Kidney epithelial cell (primary cell): ENCODE data around the gene FGF12. TPM values are rescaled to one million over a fixed set of nuclear protein-coding genes. Genes with fewer than 3 reads are reported as not detected.

Source experiments
- DNase-seq: peaks from one replicate; pipeline ENCODE4 v3.0.0-alpha.2; 2010; ENCODE audit warnings: low read depth
- H3K27me3 ChIP-seq: 2 replicates; pipeline ENCODE4 v1.6.0; 2011; ENCODE audit warnings: low read length; ENCODE audit not compliant: control insufficient read depth, insufficient read depth
- H3K36me3 ChIP-seq: 2 replicates; pipeline ENCODE4 v1.5.1; 2011; ENCODE audit warnings: low read length; ENCODE audit not compliant: control insufficient read depth, insufficient read depth
- H3K4me3 ChIP-seq: 2 replicates; pipeline ENCODE4 v1.5.1; 2011; ENCODE audit warnings: low read depth, mild to moderate bottlenecking, control low read depth, low read length
- total RNA-seq: library from RNA; depleted of rRNA; stranded (reverse); fragments of >200 nt; gene quantifications from 2 replicates; pipeline ENCODE4 v1.2.3, GENCODE V29; 2015
- TF ChIP-seq, protein P1 (sequence below): IDR thresholded peaks from 2 replicates; pipeline ENCODE4 v1.5.1; 2011; ENCODE audit warnings: mild to moderate bottlenecking, moderate library complexity, low read length, control low read depth, inconsistent platforms; ENCODE audit not compliant: insufficient read depth, poor library complexity, severe bottlenecking

FGF12 gene
- total RNA-seq, 1 donor from 2014 or later = 3.2 TPM

DNA sequence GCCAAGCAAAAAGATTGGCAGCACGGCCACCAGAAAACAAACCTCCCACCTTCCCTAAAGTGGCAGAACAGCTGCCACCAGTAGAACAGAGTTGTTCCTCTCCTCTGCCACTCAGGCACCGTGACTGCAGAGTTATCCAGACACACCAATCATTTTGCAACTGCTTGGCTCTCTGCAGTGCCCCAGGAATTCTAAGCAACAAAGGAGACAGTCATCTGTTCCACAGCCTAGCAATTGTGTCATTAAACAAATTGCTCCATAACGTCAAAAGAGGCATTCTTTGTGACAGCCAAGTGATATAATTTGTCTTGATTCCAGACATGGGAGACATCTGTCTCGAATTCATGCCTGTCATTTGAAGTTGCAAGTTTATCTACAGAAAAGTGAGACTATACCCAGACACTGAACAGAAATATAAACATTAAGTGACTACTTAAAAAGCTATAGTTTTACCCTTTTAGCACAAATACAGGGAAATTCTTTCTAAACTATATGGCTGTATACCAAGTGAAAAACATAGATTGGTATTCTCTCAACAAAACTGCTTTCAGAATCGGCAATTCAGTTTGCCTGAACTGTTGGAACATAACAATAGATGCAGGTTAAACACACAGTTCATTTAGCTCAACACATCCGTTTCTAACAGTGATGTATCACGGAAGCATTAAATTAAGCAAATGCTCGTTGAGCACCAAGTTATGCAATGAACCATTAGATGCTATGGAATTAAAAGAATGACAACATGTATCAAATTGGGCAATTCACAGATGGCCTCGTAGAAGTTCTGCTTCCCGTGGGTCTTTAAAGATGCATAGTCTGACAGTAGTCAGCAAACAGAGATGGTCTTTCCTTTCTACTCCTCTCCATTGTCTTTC is 281.3 kb downstream of the FGF12 start:
- Histone ChIP-seq H3K36me3 (no peaks in the 10 kb centered on the region), H3K4me3 (no peak overlapping the region), H3K27me3 (peaks cover 2% of the 10 kb centered on the region)
- DNase-seq = no peak
- TF ChIP-seq, protein P1, sequence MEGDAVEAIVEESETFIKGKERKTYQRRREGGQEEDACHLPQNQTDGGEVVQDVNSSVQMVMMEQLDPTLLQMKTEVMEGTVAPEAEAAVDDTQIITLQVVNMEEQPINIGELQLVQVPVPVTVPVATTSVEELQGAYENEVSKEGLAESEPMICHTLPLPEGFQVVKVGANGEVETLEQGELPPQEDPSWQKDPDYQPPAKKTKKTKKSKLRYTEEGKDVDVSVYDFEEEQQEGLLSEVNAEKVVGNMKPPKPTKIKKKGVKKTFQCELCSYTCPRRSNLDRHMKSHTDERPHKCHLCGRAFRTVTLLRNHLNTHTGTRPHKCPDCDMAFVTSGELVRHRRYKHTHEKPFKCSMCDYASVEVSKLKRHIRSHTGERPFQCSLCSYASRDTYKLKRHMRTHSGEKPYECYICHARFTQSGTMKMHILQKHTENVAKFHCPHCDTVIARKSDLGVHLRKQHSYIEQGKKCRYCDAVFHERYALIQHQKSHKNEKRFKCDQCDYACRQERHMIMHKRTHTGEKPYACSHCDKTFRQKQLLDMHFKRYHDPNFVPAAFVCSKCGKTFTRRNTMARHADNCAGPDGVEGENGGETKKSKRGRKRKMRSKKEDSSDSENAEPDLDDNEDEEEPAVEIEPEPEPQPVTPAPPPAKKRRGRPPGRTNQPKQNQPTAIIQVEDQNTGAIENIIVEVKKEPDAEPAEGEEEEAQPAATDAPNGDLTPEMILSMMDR = no peak

DNA sequence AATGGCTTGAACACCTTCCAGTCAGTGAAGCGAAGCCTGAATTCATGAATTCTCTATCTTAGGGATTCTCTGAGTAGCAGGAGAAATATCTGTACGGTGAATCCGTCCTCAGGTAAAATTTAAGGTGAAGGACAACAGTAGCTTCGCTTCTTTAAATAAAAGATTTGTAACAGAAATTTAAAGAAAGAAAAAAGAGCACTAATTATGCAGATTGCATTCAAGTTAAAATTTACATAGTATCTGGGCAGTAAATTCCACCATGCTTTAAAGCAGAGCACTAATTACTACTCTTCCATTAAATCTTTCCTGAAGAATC is 282.6 kb downstream of the FGF12 start:
- no peak for DNase-seq
- Histone ChIP-seq H3K36me3 (no peaks in the 10 kb centered on the region), H3K4me3 (no peak overlapping the region), H3K27me3 (peaks cover 2% of the 10 kb centered on the region)
- TF ChIP-seq, protein P1 = no peak

DNA sequence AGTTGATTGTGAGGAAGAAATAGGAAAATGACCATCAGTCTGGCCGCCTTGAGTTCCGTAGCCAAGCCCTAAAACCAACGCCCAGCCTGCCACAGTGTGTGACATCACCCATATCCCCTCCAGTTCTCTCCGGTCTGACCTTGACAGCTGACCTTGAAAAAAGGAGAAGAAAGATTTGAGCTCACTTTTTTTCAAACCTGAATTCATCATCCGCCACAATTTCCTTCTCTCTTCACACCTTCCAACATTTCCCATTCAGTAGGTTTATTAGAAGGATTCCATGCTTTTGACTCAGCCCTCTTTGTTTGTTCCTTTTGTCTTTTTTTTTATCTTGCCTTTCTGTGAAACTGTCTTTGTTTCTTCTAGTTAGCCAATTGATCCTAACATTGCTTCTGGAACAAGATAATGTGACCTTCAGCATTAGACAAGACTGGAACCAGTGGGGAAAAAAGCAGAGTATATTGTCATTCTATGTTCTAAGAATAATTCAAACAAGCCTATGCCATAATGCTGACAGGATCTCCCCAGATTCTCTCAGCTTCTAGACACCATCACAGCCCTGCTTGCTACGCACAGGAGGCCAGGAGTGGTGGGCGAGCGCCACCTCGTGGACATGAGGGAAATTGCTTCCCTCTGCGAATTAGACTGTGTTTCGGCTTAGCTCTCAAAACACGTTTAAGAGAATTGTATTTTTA is 283.1 kb downstream of the FGF12 start:
- H3K4me3 ChIP-seq = no peak overlapping the region
- TF ChIP-seq, protein P1 = peak; percentile 96
- H3K27me3 ChIP-seq = peaks cover under 1% of the 10 kb centered on the region
- DNase-seq = no peak
- H3K36me3 ChIP-seq = no peaks in the 10 kb centered on the region

DNA sequence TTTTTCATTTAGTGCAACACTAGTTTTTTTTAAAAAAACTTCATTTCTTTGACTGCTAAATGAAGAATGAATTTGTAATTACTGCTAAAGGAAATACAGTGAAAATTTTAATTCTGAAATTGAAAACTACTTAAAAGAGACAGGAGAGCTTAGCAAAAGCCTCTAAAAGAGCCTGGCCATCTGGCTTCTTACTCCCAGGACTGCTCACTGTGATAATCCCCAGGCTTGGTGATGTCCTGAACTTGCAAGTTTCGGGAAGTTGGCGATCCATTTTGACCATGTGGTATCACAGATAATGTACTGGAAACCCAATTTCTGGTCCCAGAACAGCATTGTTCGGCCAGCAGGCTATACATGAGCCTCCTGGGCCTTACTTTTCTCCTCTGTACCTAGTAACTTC is 292.1 kb downstream of the FGF12 start:
- H3K27me3 ChIP-seq = no peaks in the 10 kb centered on the region
- TF ChIP-seq, protein P1 = no peak

DNA sequence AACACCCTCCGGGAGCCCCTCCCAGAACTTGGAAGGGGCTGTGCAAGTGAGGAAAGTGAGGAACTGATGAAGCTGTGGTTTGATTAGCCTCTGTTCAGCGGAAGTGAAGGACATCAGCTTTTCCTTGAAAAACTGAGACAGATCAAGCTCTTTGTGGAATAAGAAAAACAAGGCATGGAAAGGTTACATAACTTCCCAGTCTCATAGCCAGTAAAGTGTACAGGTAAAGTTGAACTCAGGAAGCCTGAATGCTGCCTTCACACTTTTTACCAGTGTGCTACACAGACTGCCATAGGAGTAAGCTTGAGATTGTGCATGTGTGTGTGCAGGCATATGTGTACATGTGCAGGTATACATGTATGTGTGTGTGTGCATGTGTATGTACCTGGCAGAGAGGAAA is 293.2 kb downstream of the FGF12 start:
- Histone ChIP-seq H3K36me3 (no peaks in the 10 kb centered on the region), H3K27me3 (no peaks in the 10 kb centered on the region), H3K4me3 (no peak overlapping the region)
- DNase-seq = no peak
- TF ChIP-seq, protein P1 = no peak

More for the DNA sequence above, 292.1 kb downstream of the FGF12 start:
- no peak overlapping the region for H3K4me3 ChIP-seq
- DNase-seq = no peak
- H3K36me3 ChIP-seq = no peaks in the 10 kb centered on the region

DNA sequence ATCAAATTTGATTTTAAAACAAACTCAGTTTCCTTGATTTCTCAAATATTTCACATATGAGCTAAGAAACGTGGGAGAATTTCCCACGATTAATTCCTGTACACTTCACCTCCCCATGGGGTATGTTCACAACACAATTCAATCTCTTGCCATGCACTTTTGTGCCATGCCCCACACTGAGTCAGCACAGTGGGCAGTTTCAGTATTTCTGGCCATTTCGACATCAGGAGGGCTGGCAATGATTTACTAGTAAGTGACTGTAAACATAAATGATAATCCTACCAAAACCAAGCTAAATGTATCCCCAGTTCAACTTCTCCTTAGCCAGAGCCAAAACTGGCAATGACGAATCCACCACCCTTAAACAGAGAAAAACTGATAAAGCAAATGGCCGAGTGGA is 293.6 kb downstream of the FGF12 start:
- Histone ChIP-seq H3K4me3 (no peak overlapping the region), H3K27me3 (no peaks in the 10 kb centered on the region), H3K36me3 (no peaks in the 10 kb centered on the region)
- DNase-seq = no peak
- TF ChIP-seq, protein P1 = no peak
